ENCODE data around the gene TM7SF2.
A peak's percentile ranks its signal among the peaks of the same experiment; 100 is the strongest.

TM7SF2 gene

GRCh38 chr11:65157336-65157735 lies 45.7 kb downstream of the TM7SF2 start:
- DNase-seq (ENCODE audit: low spot score) = no peak

GRCh38 chr11:65159012-65159411 lies 47.3 kb downstream of the TM7SF2 start:
- DNase-seq (ENCODE audit: low spot score) = peak; percentile 28

GRCh38 chr11:65160643-65161042 lies 49.0 kb downstream of the TM7SF2 start:
- no peak for DNase-seq (ENCODE audit: low spot score)

GRCh38 chr11:65163684-65164083 lies 52.0 kb downstream of the TM7SF2 start:
- DNase-seq (ENCODE audit: low spot score) = no peak
